ENCODE data around the gene NFE2L3. TPM values are rescaled to one million over a fixed set of nuclear protein-coding genes. Genes with fewer than 3 reads are reported as not detected.
"Not testable (repeated sequence)": the region's sequence is repeated elsewhere in the genome, so short reads cannot be mapped to it uniquely, and the experiment has no call there.

NFE2L3 gene
- total and polyA plus RNA-seq, 2 donors (not counting 3 experiments of a cell fraction or from before 2014, with no cell fraction given) = 29.6 to 40.2 TPM

DNA sequence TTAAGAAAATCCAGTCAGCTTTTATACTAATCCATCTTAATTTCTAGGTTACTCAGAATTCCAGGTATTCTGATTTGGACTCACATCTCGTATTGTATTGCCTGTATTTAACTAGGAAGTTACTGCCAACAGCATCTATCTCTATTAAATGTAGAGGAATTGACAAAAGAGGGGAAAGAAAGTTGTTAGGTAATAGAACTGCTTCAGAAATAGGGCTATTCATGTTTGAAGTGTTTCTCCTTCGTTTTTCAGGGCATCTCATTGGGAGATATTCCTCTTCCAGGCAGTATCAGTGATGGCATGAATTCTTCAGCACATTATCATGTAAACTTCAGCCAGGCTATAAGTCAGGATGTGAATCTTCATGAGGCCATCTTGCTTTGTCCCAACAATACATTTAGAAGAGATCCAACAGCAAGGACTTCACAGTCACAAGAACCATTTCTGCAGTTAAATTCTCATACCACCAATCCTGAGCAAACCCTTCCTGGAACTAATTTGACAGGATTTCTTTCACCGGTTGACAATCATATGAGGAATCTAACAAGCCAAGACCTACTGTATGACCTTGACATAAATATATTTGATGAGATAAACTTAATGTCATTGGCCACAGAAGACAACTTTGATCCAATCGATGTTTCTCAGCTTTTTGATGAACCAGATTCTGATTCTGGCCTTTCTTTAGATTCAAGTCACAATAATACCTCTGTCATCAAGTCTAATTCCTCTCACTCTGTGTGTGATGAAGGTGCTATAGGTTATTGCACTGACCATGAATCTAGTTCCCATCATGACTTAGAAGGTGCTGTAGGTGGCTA is 32.5 kb downstream of the NFE2L3 start:
- BruUV-seq (replicated peaks); H3K27me3 ChIP-seq (ENCODE audit: control insufficient read depth in 2 of 2, insufficient read depth in 2 of 2, low read length in 2 of 2); H3K4me1 ChIP-seq (ENCODE audit: control insufficient read depth, extremely low read depth, insufficient read depth, low read length); DNase-seq (ENCODE audit: low read depth, low spot score); H3K9ac ChIP-seq (replicated peaks; ENCODE audit: extremely low read depth, insufficient read depth, low read length); H4K20me1 ChIP-seq (replicated peaks; ENCODE audit: control insufficient read depth, extremely low read depth, insufficient read depth, low read length); H3K9me3 ChIP-seq (replicated peaks; ENCODE audit: control insufficient read depth, insufficient read depth, low read length); H3K4me2 ChIP-seq (ENCODE audit: insufficient read depth, low read length); H2AFZ ChIP-seq (ENCODE audit: low read depth, low read length); H3K4me3 ChIP-seq (replicated peaks in 1 of 3; ENCODE audit: insufficient read depth in 1 of 3, low read depth in 1 of 3, low read length in 3 of 3); H3K27ac ChIP-seq (ENCODE audit: insufficient read depth, low read depth, low read length); intact Hi-C loops (cut with micrococcal nuclease); H3K9me1 ChIP-seq (replicated peaks; ENCODE audit: control insufficient read depth, extremely low read depth, insufficient read depth, low read length); H3K79me2 ChIP-seq (ENCODE audit: control insufficient read depth, insufficient read depth, low read length): not testable (repeated sequence)
- CTCF ChIA-PET = interaction anchor here (1.0 to 4.6 kb wide), 3 partner anchors 13 to 94 kb away, joined by 3 to 30 read pairs (median 4); no protein-coding TSS in a partner anchor
- peak; percentile 3 for TF ChIP-seq POLR2A (IDR thresholded peaks at IDR 0.05; ENCODE audit: low read depth, low read length)
- dilution Hi-C loops (cut with MboI; ENCODE audit: extremely low pct_ligation_motif_present, low sequenced_read_pairs) = loop anchor here (25.0 kb wide), 1 partner anchor 978 kb away; the partner anchor contains the start of genes HOXA10, HOXA3, HOXA7 and HOXA9
- peaks cover 21 to 27% of the 10 kb centered on the region in 2 experiments for H3K36me3 ChIP-seq (ENCODE audit: control insufficient read depth in 2 of 2, extremely low read depth in 1 of 2, insufficient read depth in 2 of 2, low read length in 2 of 2)
- FAIRE-seq = peak; percentile 49
- POLR2A ChIA-PET = interaction anchor here (0.6 to 0.9 kb wide), 2 partner anchors 11 to 14 kb away, joined by 3 to 4 read pairs; no protein-coding TSS in a partner anchor

- DNase-seq (ENCODE audit: low read depth, low spot score) = no peak
- FAIRE-seq = no peak
- peaks cover 21 to 33% of the 10 kb centered on the region in 2 experiments for H3K36me3 ChIP-seq (ENCODE audit: control insufficient read depth in 2 of 2, extremely low read depth in 1 of 2, insufficient read depth in 2 of 2, low read length in 2 of 2)
- intact Hi-C loops (cut with micrococcal nuclease) (no loop called here), dilution Hi-C loops (cut with MboI; ENCODE audit: extremely low pct_ligation_motif_present, low sequenced_read_pairs) (loop anchor here (25.0 kb wide), 1 partner anchor 977 kb away; the partner anchor contains the start of genes HOXA10, HOXA3, HOXA7 and HOXA9)
- H3K9ac ChIP-seq (replicated peaks; ENCODE audit: extremely low read depth, insufficient read depth, low read length) = no peak overlapping the region
- CTCF ChIA-PET = interaction anchor here (1.6 kb wide), 1 partner anchor 94 kb away, joined by 4 read pairs; no protein-coding TSS in a partner anchor
- peaks cover 14% of the 10 kb centered on the region for H3K79me2 ChIP-seq (ENCODE audit: control insufficient read depth, insufficient read depth, low read length)
- H3K4me3 ChIP-seq (replicated peaks in 1 of 3; ENCODE audit: insufficient read depth in 1 of 3, low read depth in 1 of 3, low read length in 3 of 3) = no peak overlapping the region
- H3K9me1 ChIP-seq (replicated peaks; ENCODE audit: control insufficient read depth, extremely low read depth, insufficient read depth, low read length) = no peaks in the 10 kb centered on the region
- peaks cover 10% of the 10 kb centered on the region for H4K20me1 ChIP-seq (replicated peaks; ENCODE audit: control insufficient read depth, extremely low read depth, insufficient read depth, low read length)
- H3K4me1 ChIP-seq (ENCODE audit: control insufficient read depth, extremely low read depth, insufficient read depth, low read length) = no peaks in the 10 kb centered on the region
- TF ChIP-seq FOS (IDR thresholded peaks at IDR 0.05; ENCODE audit: borderline replicate concordance, insufficient read depth, low read length) = no peak
- peak; percentile 21 for TF ChIP-seq POLR2AphosphoS5 (IDR thresholded peaks at IDR 0.05; ENCODE audit: insufficient read depth, low read depth, low read length)
- no peak overlapping the region for H3K27ac ChIP-seq (ENCODE audit: insufficient read depth, low read depth, low read length)
- no peak overlapping the region for H2AFZ ChIP-seq (ENCODE audit: low read depth, low read length)
- H3K9me3 ChIP-seq (replicated peaks; ENCODE audit: control insufficient read depth, insufficient read depth, low read length) = no peaks in the 10 kb centered on the region
- TSS peak; percentile 20 for BruUV-seq (replicated peaks)
- H3K27me3 ChIP-seq (ENCODE audit: control insufficient read depth in 2 of 2, insufficient read depth in 2 of 2, low read length in 2 of 2) = no peaks in the 10 kb centered on the region
- POLR2A ChIA-PET = interaction anchor here (0.9 kb wide), 1 partner anchor 13 kb away, joined by 4 read pairs; no protein-coding TSS in a partner anchor
- no peak overlapping the region for H3K4me2 ChIP-seq (ENCODE audit: insufficient read depth, low read length)
Measured at GRCh38 chr7:26185131-26185843, 33.3 kb downstream of the NFE2L3 start.

Measured in endothelial cell of umbilical vein (primary cell).